ENCODE results near the gene IL24. TPM values are rescaled to one million over a fixed set of nuclear protein-coding genes. Genes with fewer than 3 reads are reported as not detected.

Gene IL24
- total RNA-seq, 1 experiment from 2014 or later, result not detected

DNA sequence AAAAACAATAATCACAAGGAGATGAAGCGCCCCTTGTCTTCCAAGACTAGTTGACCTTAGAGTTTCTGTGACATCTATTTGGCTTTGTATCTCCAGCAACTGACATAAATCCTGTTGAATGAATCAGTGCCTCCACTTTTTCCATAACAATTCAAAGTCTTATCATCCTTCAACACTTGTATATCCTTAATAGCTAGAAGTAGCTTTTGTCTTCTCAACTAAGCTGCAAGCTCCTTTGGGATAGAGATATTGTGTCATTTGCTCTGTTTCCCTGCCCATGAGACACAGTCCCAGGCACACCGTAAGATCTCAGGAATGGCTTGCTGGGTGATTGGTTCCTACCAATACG is 43.3 kb downstream of the IL24 start (continued):
- TF ChIP-seq, protein P1, sequence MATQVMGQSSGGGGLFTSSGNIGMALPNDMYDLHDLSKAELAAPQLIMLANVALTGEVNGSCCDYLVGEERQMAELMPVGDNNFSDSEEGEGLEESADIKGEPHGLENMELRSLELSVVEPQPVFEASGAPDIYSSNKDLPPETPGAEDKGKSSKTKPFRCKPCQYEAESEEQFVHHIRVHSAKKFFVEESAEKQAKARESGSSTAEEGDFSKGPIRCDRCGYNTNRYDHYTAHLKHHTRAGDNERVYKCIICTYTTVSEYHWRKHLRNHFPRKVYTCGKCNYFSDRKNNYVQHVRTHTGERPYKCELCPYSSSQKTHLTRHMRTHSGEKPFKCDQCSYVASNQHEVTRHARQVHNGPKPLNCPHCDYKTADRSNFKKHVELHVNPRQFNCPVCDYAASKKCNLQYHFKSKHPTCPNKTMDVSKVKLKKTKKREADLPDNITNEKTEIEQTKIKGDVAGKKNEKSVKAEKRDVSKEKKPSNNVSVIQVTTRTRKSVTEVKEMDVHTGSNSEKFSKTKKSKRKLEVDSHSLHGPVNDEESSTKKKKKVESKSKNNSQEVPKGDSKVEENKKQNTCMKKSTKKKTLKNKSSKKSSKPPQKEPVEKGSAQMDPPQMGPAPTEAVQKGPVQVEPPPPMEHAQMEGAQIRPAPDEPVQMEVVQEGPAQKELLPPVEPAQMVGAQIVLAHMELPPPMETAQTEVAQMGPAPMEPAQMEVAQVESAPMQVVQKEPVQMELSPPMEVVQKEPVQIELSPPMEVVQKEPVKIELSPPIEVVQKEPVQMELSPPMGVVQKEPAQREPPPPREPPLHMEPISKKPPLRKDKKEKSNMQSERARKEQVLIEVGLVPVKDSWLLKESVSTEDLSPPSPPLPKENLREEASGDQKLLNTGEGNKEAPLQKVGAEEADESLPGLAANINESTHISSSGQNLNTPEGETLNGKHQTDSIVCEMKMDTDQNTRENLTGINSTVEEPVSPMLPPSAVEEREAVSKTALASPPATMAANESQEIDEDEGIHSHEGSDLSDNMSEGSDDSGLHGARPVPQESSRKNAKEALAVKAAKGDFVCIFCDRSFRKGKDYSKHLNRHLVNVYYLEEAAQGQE (IDR thresholded peaks at IDR 0.05; ENCODE audit: low read depth), result no peak
- TF ChIP-seq FOSL1 (IDR thresholded peaks at IDR 0.05; ENCODE audit: low read depth) (no peak), ZFX (IDR thresholded peaks at IDR 0.05) (no peak), JUND (IDR thresholded peaks at IDR 0.05) (no peak), ELF1 (IDR thresholded peaks at IDR 0.05; ENCODE audit: borderline replicate concordance, low read depth) (no peak), CBX3 (IDR thresholded peaks at IDR 0.05; ENCODE audit: low read depth) (no peak), SRF (IDR thresholded peaks at IDR 0.05; ENCODE audit: low read depth) (no peak)

- Histone ChIP-seq H3K4me1 (ENCODE audit: control insufficient read depth in 1 of 2, insufficient read depth in 2 of 2, low read length in 2 of 2) (no peaks in the 10 kb centered on the region), H3K27ac (ENCODE audit: low read depth, low read length) (no peak overlapping the region), H3K4me3 (replicated peaks in 1 of 2; ENCODE audit: low read depth in 1 of 2, low read length in 2 of 2) (no peak overlapping the region), H3K9ac (ENCODE audit: low read length) (no peak overlapping the region), H3K4me2 (ENCODE audit: low read length) (no peak overlapping the region), H4K20me1 (ENCODE audit: insufficient read depth) (no peaks in the 10 kb centered on the region), H3K27me3 (ENCODE audit: insufficient read depth, low read length) (peaks cover 11% of the 10 kb centered on the region; the same call in 1 of the 2 replicates), H2AFZ (ENCODE audit: low read depth, low read length, poor library complexity, severe bottlenecking) (no peak overlapping the region), H3K9me2 (ENCODE audit: insufficient read depth) (no peaks in the 10 kb centered on the region), H3K79me2 (ENCODE audit: insufficient read depth, low read length) (no peaks in the 10 kb centered on the region), H3K9me3 (ENCODE audit: control insufficient read depth in 1 of 2, insufficient read depth in 1 of 2, low read depth in 1 of 2, low read length in 2 of 2) (no peaks in the 10 kb centered on the region), H3K36me3 (ENCODE audit: control insufficient read depth in 1 of 2, insufficient read depth in 2 of 2, low read length in 2 of 2) (no peaks in the 10 kb centered on the region)
- intact Hi-C loops (cut with micrococcal nuclease), result no loop called here
- ChIA-PET RAD21 (ENCODE audit: low non-redundant PET in 1 of 2, low total read pairs in 2 of 2, uncharacterized antibody in 2 of 2, unreplicated experiment in 2 of 2) (no interaction called here), CTCF (interaction anchor here (0.9 to 2.1 kb wide), 3 partner anchors 9 to 40 kb away, joined by 3 to 6 read pairs (median 5); no protein-coding TSS in a partner anchor), POLR2A (no interaction called here)
- ATAC-seq, result no peak
- no peak for DNase-seq (ENCODE audit: low read depth, low spot score)
- TF ChIP-seq ATF3 (IDR thresholded peaks at IDR 0.05) (no peak), EZH2phosphoT487 (IDR thresholded peaks at IDR 0.05; ENCODE audit: borderline replicate concordance) (no peak), EZH2 (IDR thresholded peaks at IDR 0.05) (no peak), SRF (IDR thresholded peaks at IDR 0.05; ENCODE audit: low read depth) (no peak), JUND (IDR thresholded peaks at IDR 0.05) (no peak), POLR2AphosphoS5 (IDR thresholded peaks at IDR 0.05; ENCODE audit: low read depth, low read length) (no peak), TCF7L2 (IDR thresholded peaks at IDR 0.05; ENCODE audit: borderline replicate concordance, extremely low read depth, insufficient read depth, insufficient read length) (no peak), ELF1 (IDR thresholded peaks at IDR 0.05; ENCODE audit: borderline replicate concordance, low read depth) (no peak)
- no TSS peak for BruUV-seq (replicated peaks)
Observed at GRCh38 chr1:206941766-206942418, 44.6 kb downstream of the IL24 start.
